Measurements from ENCODE around the gene COL8A2.

The COL8A2 gene

GRCh38 chr1:36122062-36123030 is 2.7 kb downstream of the COL8A2 start:
- TF ChIP-seq CTCF (IDR thresholded peaks at IDR 0.05), result no peak
- peak overlapping the region in 1 of 2 donors; percentile 93 for H3K27ac ChIP-seq
- DNase-seq (ENCODE audit: low spot score), result no peak
- no peak overlapping the region for H3K4me3 ChIP-seq

- TF ChIP-seq CTCF (IDR thresholded peaks at IDR 0.05), result no peak
- DNase-seq (ENCODE audit: low spot score), result no peak
- peak overlapping the region; percentile 57 to 88 for H3K27ac ChIP-seq
Observed at GRCh38 chr1:36119456-36119855, 5.6 kb downstream of the COL8A2 start.

GRCh38 chr1:36118447-36119204 is 6.4 kb downstream of the COL8A2 start:
- no peak for TF ChIP-seq CTCF (IDR thresholded peaks at IDR 0.05)
- DNase-seq (ENCODE audit: low spot score), result no peak
- peak overlapping the region; percentile 88 to 92 for H3K27ac ChIP-seq
- H3K4me3 ChIP-seq, result no peak overlapping the region

More at GRCh38 chr1:36119456-36119855, 5.6 kb downstream of the COL8A2 start:
- H3K4me3 ChIP-seq, result no peak overlapping the region

GRCh38 chr1:36116901-36117300 is 8.1 kb downstream of the COL8A2 start:
- no peak for DNase-seq (ENCODE audit: low spot score)
- Histone ChIP-seq H3K4me3 (no peak overlapping the region), H3K27ac (peak overlapping the region; percentile 88 to 92)
- TF ChIP-seq CTCF (IDR thresholded peaks at IDR 0.05), result no peak

GRCh38 chr1:36115931-36116330 is 9.1 kb downstream of the COL8A2 start:
- Histone ChIP-seq H3K27ac (peak overlapping the region; percentile 88 to 92), H3K4me3 (no peak overlapping the region)
- no peak for DNase-seq (ENCODE audit: low spot score)
- no peak for TF ChIP-seq CTCF (IDR thresholded peaks at IDR 0.05)

GRCh38 chr1:36115200-36115669 is 9.8 kb downstream of the COL8A2 start:
- no peak for TF ChIP-seq CTCF (IDR thresholded peaks at IDR 0.05)
- Histone ChIP-seq H3K27ac (peak overlapping the region; percentile 88 to 92), H3K4me3 (peak overlapping the region; percentile 4)
- peak; percentile 88 for DNase-seq (ENCODE audit: low spot score)

Data from coronary artery (tissue), 2 donors.